NCI-H2171 (cell line): ENCODE results near the gene KCNIP2.
A peak's percentile ranks its signal among the peaks of the same experiment; 100 is the strongest.

Source experiments
- DNase-seq: peaks from one replicate; lab custom pipeline; 2025; lab: John Stamatoyannopoulos, UW

Gene KCNIP2

DNA sequence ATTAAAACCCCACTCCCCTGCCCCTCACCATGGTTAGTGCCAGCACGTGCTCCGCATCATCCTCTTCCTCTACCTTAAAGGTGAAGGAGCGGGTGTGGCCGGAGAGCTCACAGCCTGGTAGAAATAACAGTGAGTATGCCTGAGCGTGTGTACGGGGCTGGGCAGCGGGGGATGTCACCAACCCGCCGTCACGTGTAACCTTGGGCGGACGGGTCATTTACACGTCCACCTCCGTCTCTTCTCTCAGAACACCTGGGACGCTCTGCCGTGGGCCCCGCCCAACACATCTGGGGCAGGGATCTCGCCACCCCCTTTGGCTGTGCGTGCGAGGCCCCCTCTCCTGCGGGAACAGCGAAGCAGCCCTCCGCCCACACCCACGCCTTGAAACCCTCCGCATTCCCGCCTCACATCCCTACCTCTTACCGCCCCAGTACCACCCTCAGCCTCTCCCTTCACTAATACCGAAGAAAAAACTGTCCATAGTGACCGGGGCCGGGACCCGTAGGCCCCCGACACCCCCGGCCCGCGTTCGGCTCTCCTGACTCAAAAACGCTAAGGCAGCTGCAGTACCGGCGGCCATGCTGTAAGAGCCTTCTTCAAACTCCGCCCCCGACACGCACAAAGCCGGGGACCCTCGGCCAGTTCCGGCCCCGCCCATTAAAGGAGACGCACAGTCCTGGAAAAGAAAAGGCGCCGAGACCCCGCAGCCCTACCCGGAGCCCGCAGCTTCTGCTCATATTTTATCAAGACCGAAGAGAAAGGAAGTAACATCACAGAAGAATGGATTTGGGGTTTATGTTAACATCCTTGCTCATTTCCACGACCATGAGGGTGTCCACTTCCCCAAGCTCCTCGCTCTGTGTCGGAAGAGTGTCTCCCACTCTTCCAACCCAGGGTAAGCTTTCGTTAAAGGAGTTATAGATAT, 60.5 kb downstream of the KCNIP2 start, which contains the start of gene NPM3:
Gene NPM3, minus strand, starts transcription at position 636 of the 925 bp plus-strand sequence. Its CDS starts 56 bp downstream, at position 580.
- peak; percentile 76 for DNase-seq

DNA sequence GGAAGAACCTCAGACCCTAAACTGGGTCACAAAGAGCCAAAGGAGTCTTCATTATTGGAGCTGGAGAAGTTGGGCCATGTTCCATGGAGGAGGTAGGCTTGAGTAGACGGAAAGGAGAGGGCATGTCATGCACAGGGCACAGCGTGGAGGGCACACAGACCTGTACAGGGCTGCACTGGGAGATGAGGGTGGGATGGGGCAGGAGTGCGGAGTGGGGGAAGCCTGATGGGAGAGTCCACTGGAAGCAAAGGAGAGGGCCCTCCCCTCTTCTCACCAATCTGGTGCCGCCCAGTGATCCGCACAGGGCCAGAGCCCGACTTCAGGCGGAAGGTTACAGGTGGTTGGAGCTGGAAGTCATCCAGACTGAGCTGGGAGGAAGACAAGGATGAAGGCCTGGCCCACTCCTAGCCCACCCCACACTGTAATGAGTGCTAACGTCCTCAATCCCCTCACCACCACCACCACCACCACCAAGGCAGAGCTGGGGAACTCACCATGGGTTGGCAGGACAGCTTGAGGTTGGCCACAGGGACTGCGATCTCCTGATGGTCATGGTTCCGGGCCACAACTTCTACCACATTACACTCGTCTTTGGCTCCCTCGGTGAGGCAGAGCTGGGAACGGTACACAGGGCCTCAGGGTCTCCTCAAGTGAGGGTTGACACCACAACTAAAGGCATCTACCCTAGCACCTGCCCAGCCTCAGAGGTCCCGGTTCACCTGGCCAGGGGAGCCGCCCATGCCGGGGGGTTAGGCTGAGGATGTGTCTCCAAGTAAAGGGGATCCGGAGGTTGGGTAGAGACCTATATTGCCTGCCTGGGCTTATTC, 61.4 kb downstream of the KCNIP2 start:
- no peak for DNase-seq

- no peak for DNase-seq
Measured at GRCh38 chr10:101781655-101781983, 62.0 kb downstream of the KCNIP2 start.

- DNase-seq, result peak; percentile 52
Measured at GRCh38 chr10:101780818-101781654, 62.6 kb downstream of the KCNIP2 start.

DNA sequence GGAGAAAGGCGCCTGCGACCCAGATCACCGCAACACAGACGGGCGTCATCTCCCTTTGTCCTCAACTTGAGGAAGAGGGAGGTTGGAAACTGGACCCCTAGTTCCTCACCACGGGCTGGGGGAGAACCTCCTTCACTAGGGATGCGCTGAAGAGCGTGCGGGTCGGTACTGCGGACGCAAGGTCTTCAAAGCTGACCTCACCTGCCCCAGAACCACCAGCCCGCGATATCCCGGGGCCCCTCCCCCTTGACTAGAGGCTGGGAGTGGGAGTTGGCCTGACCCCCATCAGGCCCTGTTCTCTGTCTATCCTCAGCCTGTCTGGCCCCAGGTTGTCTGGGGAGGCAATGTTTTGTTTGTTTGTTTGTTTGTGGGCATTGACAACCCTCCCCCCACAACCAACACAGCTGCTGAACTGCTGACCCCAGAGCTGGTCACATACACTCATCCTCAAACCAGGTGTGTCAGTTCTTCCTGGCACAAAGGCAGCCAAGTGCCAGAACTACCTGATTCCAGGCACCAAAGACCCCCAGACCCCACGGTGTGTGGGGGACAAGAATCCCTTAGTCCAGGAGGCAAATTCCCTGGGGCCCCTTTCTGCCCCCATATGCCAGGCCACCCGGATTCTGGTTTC, 63.3 kb downstream of the KCNIP2 start:
- no peak for DNase-seq

GRCh38 chr10:101779544-101780186, 63.9 kb downstream of the KCNIP2 start:
- peak; percentile 58 for DNase-seq

- no peak for DNase-seq
Measured at GRCh38 chr10:101778781-101779543, 64.6 kb downstream of the KCNIP2 start.

- DNase-seq, result no peak
Measured at GRCh38 chr10:101778151-101778780, 65.3 kb downstream of the KCNIP2 start.

DNA sequence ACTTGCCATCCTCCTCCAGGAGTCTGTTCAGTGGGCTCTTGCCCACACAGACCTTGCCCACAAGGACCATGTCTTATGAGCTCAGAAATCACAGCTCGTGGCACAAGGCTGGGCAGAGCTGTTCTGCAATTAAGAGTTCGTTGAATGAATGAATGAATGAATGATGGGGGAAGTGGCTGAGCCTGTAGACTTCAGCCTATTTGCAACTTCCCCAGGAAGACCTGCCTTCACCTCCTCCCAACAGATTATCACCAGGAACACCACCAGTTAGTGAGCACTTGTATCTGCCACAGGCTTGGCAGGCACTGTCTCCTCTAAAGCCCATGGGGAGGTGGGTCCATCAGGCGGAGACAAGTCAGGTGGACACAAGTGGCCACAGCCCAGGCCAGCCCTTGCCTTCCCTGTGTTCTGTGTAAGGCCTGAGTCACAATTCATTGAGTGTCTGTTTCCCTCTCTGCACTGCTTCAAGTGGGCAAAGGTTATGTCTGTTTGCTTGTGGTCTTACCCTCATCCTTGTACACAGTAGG, 65.9 kb downstream of the KCNIP2 start:
- DNase-seq, result no peak

- no peak for DNase-seq
Measured at GRCh38 chr10:101776161-101776817, 67.3 kb downstream of the KCNIP2 start.
